Muscle layer of duodenum (tissue), 2 donors: Measurements from ENCODE around the gene RAX2.
A peak's percentile ranks its signal among the peaks of the same experiment; 100 is the strongest.

Experiments
- H3K27ac ChIP-seq: one replicate; pipeline ENCODE4 v1.7.0; 2013; ENCODE audit warnings: mild to moderate bottlenecking, low read length
- H3K27me3 ChIP-seq: one replicate; pipeline ENCODE4 v1.7.0; 2013; ENCODE audit warnings: low read depth, mild to moderate bottlenecking, control low read depth, low read length
- H3K36me3 ChIP-seq, 2 donors: one replicate each; pipeline ENCODE4 v1.7.0; 2013; ENCODE audit warnings: low read length in 2 of 2, control low read depth in 1 of 2, mild to moderate bottlenecking in 1 of 2; ENCODE audit not compliant: insufficient read depth in 2 of 2, control insufficient read depth in 1 of 2
- H3K4me1 ChIP-seq, 2 donors: one replicate each; pipeline ENCODE4 v1.7.0; 2013; ENCODE audit warnings: low read length in 2 of 2, mild to moderate bottlenecking in 2 of 2, control low read depth in 1 of 2, moderate library complexity in 1 of 2; ENCODE audit not compliant: insufficient read depth in 2 of 2, control insufficient read depth in 1 of 2
- H3K4me3 ChIP-seq, 2 donors: one replicate each; pipeline ENCODE4 v1.7.0; 2013; ENCODE audit warnings: low read length in 2 of 2, low read depth in 1 of 2, mild to moderate bottlenecking in 1 of 2
- H3K9me3 ChIP-seq, 2 donors: one replicate each; pipeline ENCODE4 v1.7.0; 2013; ENCODE audit warnings: low read length in 2 of 2, control low read depth in 1 of 2, mild to moderate bottlenecking in 1 of 2; ENCODE audit not compliant: control insufficient read depth in 1 of 2
- donor health status: healthy.

The RAX2 gene

DNA sequence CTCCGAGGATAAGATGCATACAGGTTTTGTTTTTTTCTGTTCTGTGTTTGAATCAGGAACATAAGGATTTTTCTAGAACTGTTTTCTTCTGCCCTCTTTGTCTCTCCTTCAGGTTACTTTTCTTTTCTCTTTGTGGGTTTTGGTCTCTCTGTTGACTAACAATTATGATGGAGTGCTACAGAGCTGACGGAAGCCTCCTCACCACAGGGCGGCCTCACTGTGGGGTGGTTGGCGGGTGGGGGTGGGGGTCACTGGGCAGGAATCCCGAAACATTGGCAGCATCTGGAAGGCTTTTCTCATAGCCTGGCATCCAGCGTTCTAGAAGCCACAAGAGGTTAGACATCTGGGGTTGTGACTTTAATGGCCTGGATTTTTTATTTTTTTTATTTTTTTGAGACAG, 26.1 kb upstream of the RAX2 start:
- Histone ChIP-seq H3K4me1 (peaks cover 0 to 12% of the 10 kb centered on the region in 2 donors), H3K27ac (no peak overlapping the region)

DNA sequence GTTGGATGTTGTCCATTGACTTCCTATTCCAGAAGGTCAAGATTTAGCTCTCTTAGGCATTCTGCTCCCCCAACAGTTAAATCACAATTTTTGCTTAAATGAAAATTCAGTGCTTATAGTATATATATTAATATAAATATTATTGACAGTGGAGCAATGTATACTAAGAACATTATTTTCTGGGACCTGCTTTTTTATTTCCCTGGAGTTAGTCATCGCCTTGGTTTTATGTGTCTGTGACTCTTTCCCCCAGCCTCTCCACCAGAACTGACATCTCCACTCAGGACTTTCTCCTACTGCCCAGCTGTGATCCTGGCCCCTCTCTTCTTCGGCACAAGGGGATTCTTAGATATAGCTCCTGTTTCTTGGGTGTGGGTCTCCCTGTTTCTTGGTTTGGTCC, 24.3 kb upstream of the RAX2 start:
- H3K27me3 ChIP-seq = peaks cover 9% of the 10 kb centered on the region
- H3K4me1 ChIP-seq = peaks cover 0 to 6% of the 10 kb centered on the region in 2 donors
- H3K36me3 ChIP-seq = no peaks in the 10 kb centered on the region
- no peak overlapping the region for H3K4me3 ChIP-seq
- no peak overlapping the region for H3K27ac ChIP-seq
- H3K9me3 ChIP-seq = peaks cover 0 to 5% of the 10 kb centered on the region in 2 donors

More for the DNA sequence above, 26.1 kb upstream of the RAX2 start:
- no peaks in the 10 kb centered on the region for H3K36me3 ChIP-seq
- H3K9me3 ChIP-seq = peaks cover 0 to 5% of the 10 kb centered on the region in 2 donors
- peaks cover 11% of the 10 kb centered on the region for H3K27me3 ChIP-seq
- H3K4me3 ChIP-seq = no peak overlapping the region

DNA sequence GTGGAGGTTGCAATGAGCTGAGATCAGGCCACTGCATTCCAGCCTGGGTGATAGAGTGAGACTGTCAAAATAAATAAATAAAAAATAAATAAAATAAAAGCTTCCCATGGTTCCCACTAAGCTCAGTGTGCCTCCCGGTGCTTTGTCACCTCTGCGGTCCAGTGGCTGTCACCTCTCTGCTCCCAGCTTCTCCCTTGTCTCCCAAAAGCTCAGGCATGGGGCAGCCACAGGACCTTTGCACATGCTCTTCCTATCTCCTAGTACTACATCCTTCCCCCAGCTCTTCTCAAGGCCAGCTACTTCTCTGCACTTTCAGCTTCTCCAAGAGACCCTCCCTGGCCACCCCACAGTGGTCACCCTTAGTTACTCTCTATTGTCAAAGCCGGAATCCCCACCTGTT, 21.8 kb upstream of the RAX2 start:
- H3K36me3 ChIP-seq = no peaks in the 10 kb centered on the region
- no peaks in the 10 kb centered on the region for H3K4me1 ChIP-seq
- H3K27ac ChIP-seq = no peak overlapping the region
- peaks cover 0 to 5% of the 10 kb centered on the region in 2 donors for H3K9me3 ChIP-seq
- no peaks in the 10 kb centered on the region for H3K27me3 ChIP-seq
- no peak overlapping the region for H3K4me3 ChIP-seq

DNA sequence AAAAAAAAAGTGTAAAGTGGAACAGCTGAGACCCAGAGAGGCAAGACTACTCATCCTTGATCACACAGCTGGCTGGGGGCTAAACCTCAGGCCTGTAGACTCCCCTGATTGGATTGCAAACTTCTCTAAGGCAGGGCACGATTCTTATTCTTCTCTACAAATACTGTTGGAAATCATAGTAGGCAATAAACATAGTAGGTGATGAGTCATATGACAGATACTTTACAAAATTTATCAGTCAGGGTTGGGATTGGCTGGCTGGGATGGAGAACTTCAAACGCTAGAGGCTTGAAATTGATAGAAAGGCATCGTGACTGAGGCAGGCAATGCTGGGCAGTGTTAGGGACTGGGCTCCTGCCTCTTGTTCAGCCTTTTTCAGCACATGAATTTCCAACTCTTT, 20.1 kb upstream of the RAX2 start:
- peaks cover 0 to 5% of the 10 kb centered on the region in 2 donors for H3K9me3 ChIP-seq
- H3K4me3 ChIP-seq = no peak overlapping the region
- H3K36me3 ChIP-seq = no peaks in the 10 kb centered on the region
- H3K27me3 ChIP-seq = no peaks in the 10 kb centered on the region
- H3K27ac ChIP-seq = no peak overlapping the region
- no peaks in the 10 kb centered on the region for H3K4me1 ChIP-seq

DNA sequence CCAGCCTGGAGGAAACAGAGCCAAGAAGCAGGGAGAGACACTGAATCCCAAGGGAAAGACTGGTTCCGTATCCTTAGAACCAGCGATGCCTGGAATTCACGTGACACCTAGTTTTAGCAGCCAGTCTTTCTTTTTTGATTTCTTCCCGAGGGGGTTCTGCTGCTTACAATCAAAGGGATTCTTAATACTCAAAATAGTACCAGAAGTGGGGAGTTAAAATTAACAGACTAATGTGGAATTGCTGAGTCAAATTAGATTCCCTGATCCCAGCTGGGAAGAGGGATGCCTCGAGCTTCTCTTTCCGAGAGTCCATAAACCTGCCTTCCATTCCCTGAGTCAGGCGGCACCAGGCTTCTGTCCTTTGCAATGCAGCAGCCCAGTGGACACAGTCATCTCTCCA, 18.9 kb upstream of the RAX2 start:
- Histone ChIP-seq H3K36me3 (no peaks in the 10 kb centered on the region), H3K27ac (no peak overlapping the region), H3K9me3 (no peaks in the 10 kb centered on the region), H3K27me3 (no peaks in the 10 kb centered on the region), H3K4me1 (peaks cover 0 to 3% of the 10 kb centered on the region in 2 donors), H3K4me3 (no peak overlapping the region)

DNA sequence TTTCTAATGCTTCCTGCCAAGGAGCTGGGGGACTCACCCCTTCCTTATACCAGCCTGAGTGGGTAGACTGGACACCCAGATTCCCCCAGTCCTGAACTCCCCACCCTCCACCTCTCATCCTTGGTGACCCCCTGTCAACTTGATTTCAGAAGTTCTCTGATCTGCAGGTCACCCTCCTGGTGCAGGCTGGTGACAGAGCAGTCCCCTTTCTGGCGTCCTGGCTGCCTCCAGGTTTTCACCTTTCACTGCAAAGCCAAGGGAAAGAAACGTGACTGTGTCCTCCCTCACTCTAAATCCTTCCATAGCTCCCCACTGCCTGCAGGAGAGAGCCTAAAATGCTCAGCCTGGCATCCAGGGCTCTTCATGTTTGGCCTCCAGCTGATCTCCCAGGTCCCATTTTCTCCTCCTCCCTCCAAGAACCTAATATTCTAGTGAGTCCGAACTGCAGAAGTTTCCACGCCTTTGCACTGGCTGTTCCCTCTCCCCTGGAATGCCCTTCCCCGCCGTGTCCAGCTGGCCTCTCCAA, 18.2 kb upstream of the RAX2 start:
- Histone ChIP-seq H3K27me3 (no peaks in the 10 kb centered on the region), H3K4me3 (no peak overlapping the region), H3K36me3 (no peaks in the 10 kb centered on the region), H3K4me1 (peaks cover 0 to 9% of the 10 kb centered on the region in 2 donors), H3K9me3 (no peaks in the 10 kb centered on the region), H3K27ac (no peak overlapping the region)

DNA sequence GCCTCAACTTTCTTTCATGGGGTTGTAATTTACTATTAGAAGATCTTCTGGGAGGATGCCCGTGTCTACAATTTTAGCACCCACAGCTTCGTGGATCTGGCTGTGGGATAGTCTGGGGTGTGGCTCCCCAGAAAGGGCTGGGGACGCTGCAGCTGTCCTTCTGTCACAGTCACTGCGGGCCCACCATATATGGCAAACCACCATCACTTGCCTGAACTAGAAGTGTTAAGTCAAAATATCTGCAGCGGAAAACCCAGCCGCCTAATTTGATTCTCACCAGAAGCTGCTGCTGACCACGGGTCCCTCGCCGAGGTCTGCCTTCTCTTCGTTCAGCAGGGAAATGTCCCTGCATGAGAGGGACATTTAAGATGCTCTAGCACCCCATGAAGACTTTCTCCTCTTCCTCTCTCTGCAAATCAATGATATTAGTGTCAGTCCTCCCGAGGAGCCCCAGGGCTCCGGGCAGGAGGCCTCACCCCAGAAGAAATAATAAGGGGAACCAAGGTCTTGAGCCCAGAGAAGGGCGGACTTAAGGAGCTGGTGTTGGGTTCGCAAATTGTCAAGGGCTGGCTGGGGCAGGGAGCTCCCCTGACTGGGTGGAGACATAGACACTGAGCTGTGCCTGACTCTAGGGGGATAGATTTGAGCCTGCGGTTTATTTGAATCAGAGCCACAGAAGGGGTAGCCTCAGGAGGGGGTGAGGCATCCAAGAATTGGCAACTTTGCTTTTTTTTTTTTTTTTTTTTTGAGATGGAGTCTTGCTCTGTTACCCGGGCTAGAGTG, 17.2 kb upstream of the RAX2 start:
- H3K27ac ChIP-seq = no peak overlapping the region
- no peaks in the 10 kb centered on the region for H3K27me3 ChIP-seq
- H3K4me3 ChIP-seq = no peak overlapping the region
- no peaks in the 10 kb centered on the region for H3K9me3 ChIP-seq
- H3K4me1 ChIP-seq = peaks cover 0 to 14% of the 10 kb centered on the region in 2 donors
- no peaks in the 10 kb centered on the region for H3K36me3 ChIP-seq

DNA sequence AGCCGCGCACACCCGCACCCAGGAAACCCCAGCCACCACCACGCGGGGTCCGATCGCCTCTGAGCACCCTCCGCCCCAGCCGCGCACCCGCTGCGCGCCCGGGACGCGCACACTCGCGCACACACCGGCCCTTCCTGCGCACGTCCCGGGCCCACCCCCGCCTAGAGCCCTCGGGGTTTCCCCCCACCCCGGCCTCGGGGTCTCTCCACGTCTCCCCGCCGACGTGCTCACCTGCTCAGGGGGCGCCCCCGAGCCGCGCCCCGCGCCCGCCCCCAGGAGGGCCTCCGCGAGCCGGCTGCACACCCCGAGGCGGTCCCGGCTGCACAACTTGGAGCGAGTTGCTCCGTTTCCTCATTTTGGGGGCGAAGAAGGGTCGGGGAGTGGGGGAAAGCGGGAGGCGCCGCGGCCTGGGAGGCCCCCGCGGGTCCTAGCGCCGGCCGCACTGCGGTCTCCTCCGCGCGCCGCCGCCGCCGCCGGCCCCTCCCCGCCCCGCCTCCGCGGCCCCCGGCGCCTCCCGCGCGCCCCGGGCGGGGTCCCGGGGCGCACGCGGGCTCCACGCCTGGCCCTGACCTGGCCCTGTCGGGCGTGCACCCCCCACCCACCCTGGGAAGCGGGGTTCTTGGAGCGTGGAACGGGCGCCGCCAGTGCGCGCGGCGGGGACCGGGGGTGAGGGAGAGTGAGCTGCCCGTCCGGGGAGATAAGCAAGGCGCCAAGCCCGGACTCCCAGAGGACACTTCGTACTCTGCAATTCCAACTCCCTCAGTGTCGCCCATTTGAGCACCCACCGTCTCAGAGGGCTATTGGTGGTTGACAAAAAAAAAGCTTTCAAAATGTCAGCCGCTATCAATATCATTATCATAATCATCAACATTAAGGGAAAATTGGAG, 14.2 kb upstream of the RAX2 start, which contains the start of gene MATK:
Gene MATK (minus strand): TSS at position 444 of the 887 bp plus-strand sequence. CDS start 1,246 bp downstream, outside the sequence.
- no peaks in the 10 kb centered on the region for H3K36me3 ChIP-seq
- H3K27me3 ChIP-seq = no peaks in the 10 kb centered on the region
- peaks cover 0 to 14% of the 10 kb centered on the region in 2 donors for H3K4me1 ChIP-seq
- H3K27ac ChIP-seq = no peak within 1 kb of the TSS
- peak within 1 kb of the TSS in 1 of 2 donors; percentile 48 for H3K4me3 ChIP-seq
- peaks cover 12 to 19% of the 10 kb centered on the region in 2 donors for H3K9me3 ChIP-seq

DNA sequence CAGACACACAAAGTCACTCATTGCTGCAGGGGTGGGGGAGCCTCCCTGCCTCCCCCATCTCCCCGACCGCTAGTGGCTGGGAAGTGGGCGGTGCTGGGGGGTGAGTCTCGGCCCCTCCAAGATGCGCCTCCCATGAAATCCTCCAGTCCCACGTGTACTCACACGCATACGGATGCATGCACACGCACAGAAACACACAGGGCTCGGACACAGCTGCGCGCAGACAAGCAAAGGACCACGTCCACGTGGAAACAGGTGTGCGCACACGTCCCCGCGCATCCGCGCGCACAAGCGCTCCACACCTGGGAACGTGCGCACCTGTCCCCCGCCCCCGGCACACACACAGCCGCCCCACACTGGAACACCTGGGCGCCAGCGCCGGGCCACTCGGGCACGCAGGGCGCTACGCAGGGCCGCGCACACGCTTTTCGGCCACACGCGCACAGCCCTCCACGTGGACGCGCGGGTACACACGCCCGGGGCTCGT, 13.5 kb upstream of the RAX2 start:
- Histone ChIP-seq H3K27ac (no peak overlapping the region), H3K27me3 (no peaks in the 10 kb centered on the region), H3K36me3 (no peaks in the 10 kb centered on the region), H3K4me1 (peaks cover 0 to 14% of the 10 kb centered on the region in 2 donors), H3K4me3 (peak overlapping the region in 1 of 2 donors; percentile 48), H3K9me3 (peaks cover 12 to 25% of the 10 kb centered on the region in 2 donors)

DNA sequence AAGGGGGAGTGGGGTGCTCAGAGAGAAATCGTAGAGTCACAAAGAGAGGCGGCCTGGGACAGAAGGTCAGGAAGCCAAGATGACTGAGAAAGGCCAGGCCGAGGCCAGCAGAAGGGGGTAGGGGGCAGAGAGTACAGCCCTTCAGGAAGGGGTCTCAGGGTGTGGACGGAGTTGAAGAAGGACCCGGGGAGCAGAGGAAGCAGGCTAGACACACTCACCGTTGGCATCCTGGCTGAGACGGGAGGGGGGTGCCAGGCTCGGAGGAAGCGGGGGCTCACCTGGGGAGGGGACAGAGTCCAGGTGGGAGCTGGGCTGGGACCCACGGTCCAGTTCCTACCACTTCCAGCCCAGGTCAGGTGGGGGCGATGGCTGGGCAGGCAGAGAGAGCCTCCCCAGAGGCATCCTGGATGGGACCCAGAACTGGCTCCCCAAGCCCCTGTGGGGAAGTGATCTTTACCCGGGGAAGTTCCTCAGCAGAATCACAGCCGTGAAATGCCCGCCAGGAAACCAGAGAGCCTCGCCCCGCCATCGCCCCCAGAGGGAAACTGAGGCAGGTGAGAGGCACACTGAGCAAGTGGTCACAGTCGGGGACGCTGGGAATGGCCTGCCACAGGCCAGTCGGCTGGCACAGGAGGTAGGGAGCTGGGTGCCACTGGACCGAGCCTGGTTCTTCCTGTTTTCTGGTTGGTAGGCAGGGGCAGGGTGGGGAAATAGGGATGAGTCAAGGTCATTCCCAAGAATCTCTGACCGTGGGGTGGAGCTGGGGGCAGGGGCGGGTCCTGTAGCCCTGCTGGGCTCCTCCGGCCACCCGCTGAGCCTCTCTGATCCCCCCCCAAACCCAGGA, 12.8 kb upstream of the RAX2 start:
- Histone ChIP-seq H3K9me3 (peaks cover 12 to 25% of the 10 kb centered on the region in 2 donors), H3K36me3 (no peaks in the 10 kb centered on the region), H3K4me1 (peaks cover 0 to 14% of the 10 kb centered on the region in 2 donors), H3K27ac (no peak overlapping the region), H3K27me3 (no peaks in the 10 kb centered on the region), H3K4me3 (peak overlapping the region in 1 of 2 donors; percentile 48)
